GM18498 (cell line): ENCODE measurements around the gene UTP4.

Experiments used
- ATAC-seq: cut with Tn5 transposase; IDR thresholded peaks from one replicate; pipeline ENCODE4 v1.9.1; 2021; ENCODE audit warnings: mild to moderate bottlenecking, moderate library complexity; ENCODE audit not compliant: unreplicated experiment

Gene UTP4

GRCh38 chr16:69169607-69170352 lies 37.3 kb downstream of the UTP4 start:
- ATAC-seq = no peak

DNA sequence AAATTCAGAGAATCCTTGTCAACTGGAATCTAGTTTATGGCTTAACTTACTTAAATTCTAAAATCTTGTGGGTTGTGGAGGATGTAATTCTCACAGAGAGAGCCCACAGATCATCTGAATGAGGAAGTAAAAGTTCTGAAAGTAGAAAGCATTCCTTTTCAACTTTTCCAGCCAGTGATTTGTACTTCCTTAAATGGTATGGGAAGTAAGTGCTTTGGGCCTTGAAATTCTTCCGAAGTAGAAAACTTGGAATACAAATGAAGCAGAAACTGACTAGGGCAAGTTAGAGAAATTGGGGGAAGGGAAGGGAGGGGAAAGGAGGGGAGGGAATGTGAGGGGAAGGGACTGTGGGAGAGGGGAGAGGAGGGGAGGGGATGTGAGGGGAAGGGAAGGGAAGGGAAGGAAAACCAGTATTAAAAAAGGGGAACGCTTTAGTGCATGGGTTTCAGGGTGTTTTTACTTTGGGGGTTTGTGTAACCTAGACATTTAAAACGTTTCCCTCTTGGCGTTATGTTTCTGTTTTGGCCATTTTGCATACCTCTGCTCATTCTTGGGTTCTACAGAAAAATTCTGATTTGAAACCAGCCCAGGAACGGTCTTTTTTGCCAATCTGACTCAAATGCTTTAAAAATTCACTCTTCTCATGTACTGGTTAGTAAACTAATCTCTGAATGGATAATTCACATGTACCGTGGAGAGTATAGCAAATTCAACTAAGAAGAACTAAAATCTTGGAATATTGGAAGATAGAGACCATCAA lies 39.1 kb downstream of the UTP4 start:
- no peak for ATAC-seq

DNA sequence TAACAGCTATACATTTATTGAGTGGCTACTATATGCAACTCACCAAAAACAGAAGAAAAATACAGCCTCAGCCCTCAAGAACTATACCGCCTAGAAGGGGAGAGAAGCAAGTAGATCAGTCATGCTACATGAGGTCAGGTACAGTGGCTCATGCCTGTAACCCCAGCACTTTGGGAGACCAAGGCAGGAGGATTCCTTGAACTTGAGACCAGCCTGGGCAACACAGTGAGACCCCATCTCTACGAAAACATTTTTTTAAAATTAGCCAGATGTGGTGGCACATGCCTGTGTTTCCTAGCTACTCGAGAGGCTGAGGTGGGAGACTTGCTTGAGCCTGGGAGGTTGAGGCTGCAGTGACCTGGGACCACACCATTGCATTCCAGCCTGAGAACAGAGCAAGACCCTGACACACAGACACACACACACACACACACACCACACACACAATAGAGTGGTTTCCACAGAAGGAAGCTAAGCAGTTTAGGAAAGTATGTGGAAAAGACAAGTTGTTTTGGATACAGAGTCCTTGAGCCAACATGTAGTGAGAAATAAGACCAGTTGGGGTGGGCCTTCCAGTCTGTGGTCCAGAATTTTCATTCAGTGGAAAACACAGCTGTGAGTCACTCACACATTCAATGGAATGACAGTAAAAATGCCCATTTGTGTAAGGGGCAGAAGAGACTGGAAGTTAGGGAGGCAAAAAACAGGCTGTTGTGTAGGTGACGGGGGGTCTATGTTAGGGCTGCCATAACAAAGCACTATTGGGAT lies 43.8 kb downstream of the UTP4 start:
- no peak for ATAC-seq

DNA sequence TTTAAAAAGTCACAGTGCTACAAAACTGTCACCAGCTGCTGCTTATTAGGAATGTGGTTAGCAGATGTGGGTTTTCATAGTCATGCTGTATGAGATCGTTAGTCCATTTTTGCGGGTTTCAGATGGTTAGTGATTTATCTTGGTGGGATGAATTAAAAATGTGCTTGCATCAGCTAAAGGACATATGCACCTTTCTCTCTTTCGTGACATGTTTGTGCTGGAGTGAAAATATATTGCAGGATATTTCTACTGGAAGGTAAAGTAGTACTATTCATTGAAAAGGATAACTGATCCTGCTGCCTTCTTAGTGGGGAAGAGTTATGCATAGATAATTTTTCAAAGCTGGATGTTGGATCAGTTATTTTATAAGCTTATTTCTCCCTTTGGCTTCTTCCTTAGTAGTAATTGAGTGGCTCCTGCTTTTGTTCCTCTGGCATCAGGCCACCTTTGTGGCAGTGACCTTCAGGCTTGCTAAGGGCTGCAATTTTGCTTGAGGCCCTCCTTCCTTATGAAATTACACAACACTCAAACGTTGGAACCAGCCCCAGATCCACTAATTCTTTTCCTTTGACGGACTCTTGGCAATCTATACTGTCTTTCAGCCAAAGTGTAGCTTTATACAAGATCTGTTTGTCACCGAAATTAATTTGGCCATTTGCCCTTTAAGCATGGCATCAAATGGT lies 47.0 kb downstream of the UTP4 start:
- no peak for ATAC-seq

DNA sequence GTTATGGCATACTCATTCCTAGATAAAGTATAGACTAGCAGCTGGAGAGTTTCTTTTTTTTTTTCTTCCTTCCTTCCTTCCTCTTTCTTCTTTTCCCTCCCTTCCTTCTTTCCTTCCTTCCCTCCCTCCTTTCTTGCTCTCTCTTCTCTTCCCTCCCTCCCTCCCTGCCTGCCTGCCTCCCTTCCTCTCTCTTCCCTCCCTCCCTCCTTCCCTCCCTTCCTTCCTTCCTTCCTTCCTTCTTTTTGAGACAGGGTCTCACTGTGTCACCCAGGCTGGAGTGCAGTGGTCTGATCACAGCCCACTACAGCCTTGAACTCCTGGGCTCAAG lies 47.5 kb downstream of the UTP4 start:
- no peak for ATAC-seq

GRCh38 chr16:69182730-69183416 lies 50.4 kb downstream of the UTP4 start:
- ATAC-seq = no peak

DNA sequence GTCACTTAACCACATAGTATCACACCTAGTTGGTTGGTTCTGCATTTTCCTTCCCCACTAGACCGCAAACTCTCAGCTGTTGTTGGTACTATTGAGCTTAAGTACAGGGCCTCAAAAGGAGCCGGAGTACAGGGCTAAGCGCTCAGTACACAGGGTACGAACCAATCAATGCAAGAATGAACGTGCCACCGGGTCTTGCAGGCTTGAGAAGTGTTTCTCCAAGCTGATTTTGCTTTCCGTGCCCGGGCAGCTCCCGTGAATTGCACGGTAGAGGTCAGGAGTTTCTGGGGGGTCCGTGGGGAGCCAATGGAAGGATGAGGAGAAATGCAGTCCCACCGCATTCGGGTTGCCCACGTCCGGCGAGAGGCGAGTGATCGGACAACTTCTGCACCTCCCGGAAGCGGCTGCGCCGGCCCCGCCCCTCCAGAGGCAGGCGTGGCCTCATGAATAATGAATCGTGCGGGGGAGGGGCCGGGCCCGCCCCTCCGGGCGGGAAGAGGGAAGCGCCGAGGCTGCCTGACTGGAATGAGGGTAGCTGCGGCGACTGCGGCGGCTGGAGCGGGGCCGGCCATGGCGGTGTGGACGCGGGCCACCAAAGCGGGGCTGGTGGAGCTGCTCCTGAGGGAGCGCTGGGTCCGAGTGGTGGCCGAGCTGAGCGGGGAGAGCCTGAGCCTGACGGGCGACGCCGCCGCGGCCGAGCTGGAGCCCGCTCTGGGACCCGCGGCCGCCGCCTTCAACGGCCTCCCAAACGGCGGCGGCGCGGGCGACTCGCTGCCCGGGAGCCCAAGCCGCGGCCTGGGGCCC lies 54.4 kb downstream of the UTP4 start, which contains the start of gene SNTB2:
TSS of gene SNTB2 (plus strand) at position 523 of the 804 bp plus-strand sequence. CDS start at position 526, 3 bp downstream.
- ATAC-seq = peak; percentile 87

- peak; percentile 30 for ATAC-seq
These were observed 55.2 kb downstream of the UTP4 start for GRCh38 chr16:69187446-69188235.

GRCh38 chr16:69188236-69188549 lies 55.7 kb downstream of the UTP4 start:
- ATAC-seq = no peak

DNA sequence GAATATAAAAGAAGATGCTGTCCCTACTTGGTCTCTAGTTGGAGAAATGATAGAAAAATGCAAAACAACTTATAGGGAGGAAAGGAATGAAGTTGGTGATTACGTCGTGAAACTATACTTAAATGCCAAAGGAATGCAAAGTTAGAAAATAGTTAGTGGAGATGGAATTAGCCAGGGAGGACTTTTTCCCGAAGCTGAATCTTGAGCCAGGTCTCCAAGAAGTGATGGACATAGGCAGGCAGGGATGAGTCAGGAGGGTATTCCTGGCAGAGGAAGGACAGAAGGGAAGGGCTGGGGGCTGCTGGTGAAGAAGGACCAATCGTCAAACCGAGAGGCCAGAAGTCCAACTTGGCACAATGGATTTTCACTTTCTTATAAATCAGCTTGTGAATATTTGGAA lies 56.3 kb downstream of the UTP4 start:
- ATAC-seq = no peak

DNA sequence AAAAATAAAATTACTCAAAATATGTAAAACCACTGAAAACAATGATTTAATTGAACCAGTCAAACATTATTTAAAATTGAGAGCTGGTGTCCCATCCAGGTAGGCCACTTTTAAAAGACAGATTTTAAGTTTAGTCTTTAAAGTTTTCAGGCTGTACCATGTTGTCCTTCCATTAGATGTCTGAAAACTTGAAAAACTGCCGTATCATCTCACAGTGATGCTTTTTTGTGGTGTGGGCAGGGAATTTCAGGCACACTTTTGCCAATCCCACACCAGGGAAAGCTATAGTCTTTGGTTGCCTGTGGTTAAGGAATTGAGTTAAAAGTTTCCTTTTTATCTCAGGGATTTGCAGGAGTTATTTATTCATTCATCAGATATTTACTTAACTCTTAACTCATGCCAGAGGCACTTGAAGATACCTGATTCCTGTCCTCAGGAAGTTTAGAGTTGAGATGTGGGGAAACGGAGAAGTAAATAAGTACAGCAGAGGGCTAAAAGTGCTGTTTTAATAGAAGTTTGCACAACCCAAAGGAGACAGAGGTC lies 57.7 kb downstream of the UTP4 start:
- no peak for ATAC-seq

DNA sequence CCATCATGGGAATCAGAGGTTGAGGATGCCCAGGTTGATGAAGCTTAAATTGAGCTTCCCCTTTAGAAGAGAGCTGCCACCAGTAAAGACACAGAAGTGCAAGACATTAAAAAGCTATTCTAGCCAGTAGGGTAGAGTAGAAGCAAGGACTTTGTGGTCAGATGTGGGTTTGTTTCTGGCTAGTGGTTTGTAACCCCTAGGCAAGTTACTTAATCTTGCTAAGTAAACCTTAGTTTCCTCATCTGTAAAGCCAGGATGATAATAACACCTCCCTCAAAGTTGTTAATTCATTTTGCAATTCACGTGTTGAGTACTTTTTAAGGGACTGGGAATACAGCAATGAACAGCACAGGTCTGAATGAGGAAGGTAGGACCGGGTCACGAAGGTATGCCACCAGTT lies 58.1 kb downstream of the UTP4 start:
- ATAC-seq = no peak

- no peak for ATAC-seq
These were observed 58.7 kb downstream of the UTP4 start for GRCh38 chr16:69191136-69191535.

GRCh38 chr16:69193855-69194254 lies 61.4 kb downstream of the UTP4 start:
- no peak for ATAC-seq

GRCh38 chr16:69194488-69194887 lies 62.0 kb downstream of the UTP4 start:
- no peak for ATAC-seq

GRCh38 chr16:69195369-69196029 lies 63.0 kb downstream of the UTP4 start:
- ATAC-seq = no peak

DNA sequence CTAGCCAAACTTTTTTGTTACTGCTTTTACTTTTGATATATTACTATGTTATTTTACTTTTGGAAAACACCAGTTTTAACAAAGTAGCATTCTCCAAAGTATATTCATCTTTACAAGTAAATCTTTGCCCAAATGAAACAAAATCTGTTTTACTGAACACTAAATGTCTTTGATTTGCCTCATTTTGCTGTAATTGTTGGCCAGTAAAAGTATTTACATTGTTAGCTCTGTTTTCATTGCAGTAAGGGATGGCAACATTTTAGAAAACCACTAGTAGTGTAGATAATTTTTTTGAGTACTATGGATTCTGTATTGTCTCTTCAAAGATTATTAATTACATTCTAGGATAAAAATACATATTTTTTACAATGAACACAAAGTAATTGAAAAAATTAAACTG lies 65.1 kb downstream of the UTP4 start:
- no peak for ATAC-seq

- ATAC-seq = no peak
These were observed 66.9 kb downstream of the UTP4 start for GRCh38 chr16:69199382-69199781.
